Measurements from ENCODE around the gene NUDT22.

DNA sequence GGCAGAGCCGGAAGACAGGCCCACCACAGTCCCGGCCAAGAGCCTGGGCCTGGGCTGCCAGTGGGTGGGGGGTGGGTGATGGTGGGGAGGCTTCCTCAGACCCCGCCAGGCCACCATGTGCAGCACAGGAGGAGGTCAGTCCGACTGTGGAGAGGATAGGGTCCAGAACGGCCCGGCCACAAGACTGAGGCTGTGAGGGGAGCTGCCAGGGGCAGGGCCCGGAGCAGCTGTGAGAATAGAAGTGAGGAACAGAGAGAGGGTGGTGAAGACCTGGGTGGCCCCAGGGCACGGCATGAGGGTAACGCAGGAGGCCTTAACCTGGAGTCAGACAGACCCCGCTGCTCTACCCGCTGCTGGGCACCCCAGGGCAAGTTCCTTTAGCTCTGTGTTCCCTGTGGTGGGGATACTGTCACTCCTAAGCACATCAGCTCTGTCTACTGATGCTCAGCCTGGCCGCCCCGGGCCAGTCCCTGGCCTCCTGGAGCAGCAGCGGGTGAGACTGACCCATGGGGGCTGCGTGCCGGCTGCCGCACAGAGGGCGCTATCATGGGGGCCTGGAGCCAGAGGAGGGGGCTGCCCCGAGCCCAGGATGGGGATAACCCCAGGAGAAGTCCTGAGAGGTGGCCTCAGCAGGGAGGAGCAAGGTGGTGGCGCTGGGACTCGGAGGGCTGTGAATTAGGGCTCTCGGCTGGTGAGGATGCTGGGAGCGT is 17.8 kb upstream of the NUDT22 start:
- TF ChIP-seq, protein P1, sequence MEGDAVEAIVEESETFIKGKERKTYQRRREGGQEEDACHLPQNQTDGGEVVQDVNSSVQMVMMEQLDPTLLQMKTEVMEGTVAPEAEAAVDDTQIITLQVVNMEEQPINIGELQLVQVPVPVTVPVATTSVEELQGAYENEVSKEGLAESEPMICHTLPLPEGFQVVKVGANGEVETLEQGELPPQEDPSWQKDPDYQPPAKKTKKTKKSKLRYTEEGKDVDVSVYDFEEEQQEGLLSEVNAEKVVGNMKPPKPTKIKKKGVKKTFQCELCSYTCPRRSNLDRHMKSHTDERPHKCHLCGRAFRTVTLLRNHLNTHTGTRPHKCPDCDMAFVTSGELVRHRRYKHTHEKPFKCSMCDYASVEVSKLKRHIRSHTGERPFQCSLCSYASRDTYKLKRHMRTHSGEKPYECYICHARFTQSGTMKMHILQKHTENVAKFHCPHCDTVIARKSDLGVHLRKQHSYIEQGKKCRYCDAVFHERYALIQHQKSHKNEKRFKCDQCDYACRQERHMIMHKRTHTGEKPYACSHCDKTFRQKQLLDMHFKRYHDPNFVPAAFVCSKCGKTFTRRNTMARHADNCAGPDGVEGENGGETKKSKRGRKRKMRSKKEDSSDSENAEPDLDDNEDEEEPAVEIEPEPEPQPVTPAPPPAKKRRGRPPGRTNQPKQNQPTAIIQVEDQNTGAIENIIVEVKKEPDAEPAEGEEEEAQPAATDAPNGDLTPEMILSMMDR (IDR thresholded peaks at IDR 0.05), result no peak
- no peak for TF ChIP-seq EZH2 (IDR thresholded peaks at IDR 0.05; ENCODE audit: borderline replicate concordance, insufficient read depth, low read depth, low read length, poor library complexity, severe bottlenecking)
